ENCODE measurements around the gene JAKMIP1. TPM values are rescaled to one million over a fixed set of nuclear protein-coding genes. Genes with fewer than 3 reads are reported as not detected.

Gene JAKMIP1
- total RNA-seq, 1 experiment from 2014 or later, result not detected

- H3K4me3 ChIP-seq (ENCODE audit: low read depth in 2 of 2, low read length in 2 of 2), result no peak overlapping the region
- H3K36me3 ChIP-seq (ENCODE audit: control insufficient read depth, insufficient read depth, low read length), result no peaks in the 10 kb centered on the region
- H3K4me1 ChIP-seq (ENCODE audit: control insufficient read depth, insufficient read depth, low read length), result no peaks in the 10 kb centered on the region
- ChIA-PET CTCF (no interaction called here), POLR2A (no interaction called here)
- no peaks in the 10 kb centered on the region for H3K9me3 ChIP-seq (ENCODE audit: control insufficient read depth, insufficient read depth, low read depth, low read length)
- ATAC-seq (no peak), DNase-seq (ENCODE audit: low read depth, low spot score) (no peak)
- intact Hi-C loops (cut with micrococcal nuclease; ENCODE audit: unreplicated experiment), result no loop called here
- TF ChIP-seq TCF7L2 (IDR thresholded peaks at IDR 0.05; ENCODE audit: low read depth, low read length) (no peak), REST (IDR thresholded peaks at IDR 0.05; ENCODE audit: insufficient read depth in 1 of 2, low read depth in 2 of 2, low read length in 1 of 2) (no peak), POLR2AphosphoS5 (IDR thresholded peaks at IDR 0.05; ENCODE audit: low read depth, low read length) (no peak), SIN3A (IDR thresholded peaks at IDR 0.05; ENCODE audit: borderline replicate concordance, insufficient read depth, low read depth, low read length) (no peak)
- TF ChIP-seq, protein P1, sequence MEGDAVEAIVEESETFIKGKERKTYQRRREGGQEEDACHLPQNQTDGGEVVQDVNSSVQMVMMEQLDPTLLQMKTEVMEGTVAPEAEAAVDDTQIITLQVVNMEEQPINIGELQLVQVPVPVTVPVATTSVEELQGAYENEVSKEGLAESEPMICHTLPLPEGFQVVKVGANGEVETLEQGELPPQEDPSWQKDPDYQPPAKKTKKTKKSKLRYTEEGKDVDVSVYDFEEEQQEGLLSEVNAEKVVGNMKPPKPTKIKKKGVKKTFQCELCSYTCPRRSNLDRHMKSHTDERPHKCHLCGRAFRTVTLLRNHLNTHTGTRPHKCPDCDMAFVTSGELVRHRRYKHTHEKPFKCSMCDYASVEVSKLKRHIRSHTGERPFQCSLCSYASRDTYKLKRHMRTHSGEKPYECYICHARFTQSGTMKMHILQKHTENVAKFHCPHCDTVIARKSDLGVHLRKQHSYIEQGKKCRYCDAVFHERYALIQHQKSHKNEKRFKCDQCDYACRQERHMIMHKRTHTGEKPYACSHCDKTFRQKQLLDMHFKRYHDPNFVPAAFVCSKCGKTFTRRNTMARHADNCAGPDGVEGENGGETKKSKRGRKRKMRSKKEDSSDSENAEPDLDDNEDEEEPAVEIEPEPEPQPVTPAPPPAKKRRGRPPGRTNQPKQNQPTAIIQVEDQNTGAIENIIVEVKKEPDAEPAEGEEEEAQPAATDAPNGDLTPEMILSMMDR (IDR thresholded peaks at IDR 0.05), result no peak
- in situ Hi-C loops (cut with HindIII; ENCODE audit: low pct_unique_long_range_greater_than_20kb, low sequenced_read_pairs), result no loop called here
- BruUV-seq (replicated peaks), result no TSS peak
- no peak overlapping the region for H3K27ac ChIP-seq (ENCODE audit: low read length)
- H3K27me3 ChIP-seq (ENCODE audit: control insufficient read depth, insufficient read depth, low read length), result no peaks in the 10 kb centered on the region; the same call in 1 of the 2 replicates
These were observed 3.7 kb upstream of the JAKMIP1 start for GRCh38 chr4:6204098-6204497.

GRCh38 chr4:6201580-6202091, 1.3 kb upstream of the JAKMIP1 start:
- BruUV-seq (replicated peaks), result no TSS peak
- H3K27me3 ChIP-seq (ENCODE audit: control insufficient read depth, insufficient read depth, low read length), result peaks cover 2% of the 10 kb centered on the region; the same call in 1 of the 2 replicates
- in situ Hi-C loops (cut with HindIII; ENCODE audit: low pct_unique_long_range_greater_than_20kb, low sequenced_read_pairs) (no loop called here), intact Hi-C loops (cut with micrococcal nuclease; ENCODE audit: unreplicated experiment) (no loop called here)
- no peak overlapping the region for H3K4me3 ChIP-seq (ENCODE audit: low read depth in 2 of 2, low read length in 2 of 2)
- no peaks in the 10 kb centered on the region for H3K9me3 ChIP-seq (ENCODE audit: control insufficient read depth, insufficient read depth, low read depth, low read length)
- TF ChIP-seq REST (IDR thresholded peaks at IDR 0.05; ENCODE audit: insufficient read depth in 1 of 2, low read depth in 2 of 2, low read length in 1 of 2) (no peak), SIN3A (IDR thresholded peaks at IDR 0.05; ENCODE audit: borderline replicate concordance, insufficient read depth, low read depth, low read length) (no peak), TCF7L2 (IDR thresholded peaks at IDR 0.05; ENCODE audit: low read depth, low read length) (no peak), POLR2AphosphoS5 (IDR thresholded peaks at IDR 0.05; ENCODE audit: low read depth, low read length) (no peak)
- TF ChIP-seq, protein P1 (IDR thresholded peaks at IDR 0.05), result no peak
- no peaks in the 10 kb centered on the region for H3K36me3 ChIP-seq (ENCODE audit: control insufficient read depth, insufficient read depth, low read length)
- ChIA-PET CTCF (no interaction called here), POLR2A (no interaction called here)
- H3K27ac ChIP-seq (ENCODE audit: low read length), result no peak overlapping the region
- ATAC-seq (no peak), DNase-seq (ENCODE audit: low read depth, low spot score) (no peak)
- no peaks in the 10 kb centered on the region for H3K4me1 ChIP-seq (ENCODE audit: control insufficient read depth, insufficient read depth, low read length)
